K562 (cell line): Measurements from ENCODE around the gene DCAF11. TPM values are rescaled to one million over a fixed set of nuclear protein-coding genes. Genes with fewer than 3 reads are reported as not detected.

Experiments
- BDP1 ChIP-seq: IDR thresholded peaks from 3 replicates; pipeline ENCODE4 v1.6.1; 2011; ENCODE audit not compliant: insufficient read length, insufficient read depth
- POLR2B ChIP-seq: fragments of 450-650 bp; IDR thresholded peaks from 2 replicates; pipeline ENCODE4 v1.6.1; 2018; ENCODE audit warnings: low read depth; ENCODE audit not compliant: partially characterized antibody
- POLR2G ChIP-seq: fragments of 200-400 bp; formaldehyde crosslinking; IDR thresholded peaks from 2 replicates; pipeline ENCODE4 v1.6.1; 2017; ENCODE audit warnings: low read depth, mild to moderate bottlenecking, antibody characterized with exemption, low read length, moderate library complexity
- POLR2H ChIP-seq: IDR thresholded peaks from 2 replicates; pipeline ENCODE4 v1.6.1; 2016; ENCODE audit warnings: missing genetic modification characterization, low read depth, mild to moderate bottlenecking, control low read depth, missing compliant biosample characterization, moderate library complexity
- SUPT5H ChIP-seq: fragments of 450-650 bp; IDR thresholded peaks from 2 replicates; pipeline ENCODE4 v1.6.1; 2016
- YY1 ChIP-seq, 3 experiments: IDR thresholded peaks; 2 replicates each; pipeline ENCODE4 v1.6.1; 2011; ENCODE audit warnings: low read length in 2 of 3, mild to moderate bottlenecking in 2 of 3, moderate library complexity in 2 of 3, borderline replicate concordance in 1 of 3, control low read depth in 1 of 3, low read depth in 1 of 3; ENCODE audit not compliant: insufficient read depth in 3 of 3, insufficient replicate concordance in 2 of 3, control insufficient read depth in 1 of 3, insufficient read length in 1 of 3; ENCODE audit errors: extremely low read depth in 1 of 3
- ZC3H4 ChIP-seq: sonication (generic); formaldehyde crosslinking; IDR thresholded peaks from 2 replicates; pipeline ENCODE4 v1.9.0; 2021; ENCODE audit warnings: missing genetic modification reagents, borderline replicate concordance
- ZFPM2 ChIP-seq: fragments of 250-450 bp; sonication (Bioruptor Pico); IDR thresholded peaks from 2 replicates; pipeline ENCODE4 v1.5.1; 2022; ENCODE audit warnings: mild to moderate bottlenecking
- polyA plus RNA-seq, 8 experiments: library from polyadenylated mRNA; depleted of rRNA in 4 of 8; stranded (reverse) in 5 of 8; unstranded in 3 of 8; fragments of >200 nt; fragmentation: Nextera tagmentation in 2 of 8; fragmentation: Illumina TruSeq in 1 of 8; extraction: Ambion mirVana in 2 of 8; extraction: Trizol in 1 of 8; gene quantifications; 2 replicates each; pipeline versions ENCODE4 v1.2.1 to v1.2.3, GENCODE V29; 2011 to 2014; ENCODE audit warnings: inconsistent platforms in 1 of 8, missing spikeins in 1 of 8
- total RNA-seq, 7 experiments: library from RNA; depleted of rRNA in 6 of 7; stranded (reverse); fragments of >200 nt in 6 of 7; fragmentation: Illumina TruSeq in 2 of 7; extraction: Trizol in 2 of 7; gene quantifications; 2 replicates each; pipeline versions ENCODE4 v1.2.1 to v1.2.3, GENCODE V29; 2011 to 2021; ENCODE audit warnings: low replicate concordance in 1 of 7
- TF ChIP-seq, protein P1 (sequence below), 2 experiments: IDR thresholded peaks; 2 replicates each; pipeline ENCODE4 v1.6.1; 2012; ENCODE audit warnings: improper control_type of control experiment in 2 of 2, low read depth in 2 of 2, low read length in 2 of 2, borderline replicate concordance in 1 of 2
- TF ChIP-seq, protein P2 (sequence below): sonication (generic); formaldehyde crosslinking; IDR thresholded peaks from 2 replicates; pipeline ENCODE4 v1.8.0; 2023; ENCODE audit warnings: mild to moderate bottlenecking, missing genetic modification reagents
- TF ChIP-seq, protein P3 (sequence below): fragments of 450-650 bp; formaldehyde crosslinking; IDR thresholded peaks from 2 replicates; pipeline ENCODE4 v1.4.0; 2020; ENCODE audit warnings: mild to moderate bottlenecking, moderate library complexity
- TF ChIP-seq, protein P4 (sequence below): fragments of 150-350 bp; IDR thresholded peaks from 2 replicates; pipeline ENCODE4 v1.6.1; 2014; ENCODE audit warnings: low read depth, mild to moderate bottlenecking, low read length, borderline replicate concordance

DCAF11 gene
- total and polyA plus RNA-seq, 9 of the 15 experiments (the other 6 are each of a cell fraction or from before 2014, with no cell fraction given): 8.5 to 46.2 (median 36.4) TPM

DNA sequence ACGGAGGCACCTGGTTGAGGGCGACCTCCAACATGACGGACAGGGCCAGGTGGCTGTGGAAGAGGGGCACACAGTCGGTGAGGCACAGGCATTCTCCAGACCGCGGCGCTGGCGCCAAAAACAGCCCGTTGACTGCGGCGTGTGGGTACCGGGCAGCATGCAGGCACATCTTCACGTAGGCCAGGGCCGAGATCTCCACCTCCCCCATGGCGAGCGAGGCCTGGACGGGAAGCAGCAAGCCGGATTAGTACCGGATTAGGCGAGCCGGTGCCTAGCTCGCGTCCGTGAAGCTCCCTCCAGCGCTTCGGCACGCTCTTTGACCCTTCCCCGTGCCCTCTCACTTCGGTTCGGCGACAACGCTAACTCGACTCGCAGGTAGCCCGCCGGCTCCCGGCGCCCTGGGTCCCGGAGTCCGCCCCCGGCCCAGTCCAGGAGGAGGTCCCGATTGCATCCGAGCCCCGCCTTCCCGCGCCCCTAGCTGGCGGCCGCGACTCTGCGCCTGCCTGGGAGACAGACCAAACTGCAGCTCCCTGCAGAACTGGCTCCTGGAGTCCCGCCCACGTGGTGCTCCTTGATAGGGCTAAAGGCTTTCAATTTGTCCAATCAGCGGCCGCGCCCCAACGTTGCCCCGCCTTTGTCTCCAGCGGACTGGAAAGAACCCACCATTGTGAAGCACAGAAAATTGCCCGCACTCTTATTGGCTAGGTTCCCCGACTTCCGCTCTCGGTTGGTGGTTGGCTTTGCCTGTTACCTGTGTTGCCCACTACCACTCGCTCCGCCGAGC is 26.7 kb downstream of the DCAF11 start, which contains the start of gene EMC9 (continued):
- TF ChIP-seq, protein P1, sequence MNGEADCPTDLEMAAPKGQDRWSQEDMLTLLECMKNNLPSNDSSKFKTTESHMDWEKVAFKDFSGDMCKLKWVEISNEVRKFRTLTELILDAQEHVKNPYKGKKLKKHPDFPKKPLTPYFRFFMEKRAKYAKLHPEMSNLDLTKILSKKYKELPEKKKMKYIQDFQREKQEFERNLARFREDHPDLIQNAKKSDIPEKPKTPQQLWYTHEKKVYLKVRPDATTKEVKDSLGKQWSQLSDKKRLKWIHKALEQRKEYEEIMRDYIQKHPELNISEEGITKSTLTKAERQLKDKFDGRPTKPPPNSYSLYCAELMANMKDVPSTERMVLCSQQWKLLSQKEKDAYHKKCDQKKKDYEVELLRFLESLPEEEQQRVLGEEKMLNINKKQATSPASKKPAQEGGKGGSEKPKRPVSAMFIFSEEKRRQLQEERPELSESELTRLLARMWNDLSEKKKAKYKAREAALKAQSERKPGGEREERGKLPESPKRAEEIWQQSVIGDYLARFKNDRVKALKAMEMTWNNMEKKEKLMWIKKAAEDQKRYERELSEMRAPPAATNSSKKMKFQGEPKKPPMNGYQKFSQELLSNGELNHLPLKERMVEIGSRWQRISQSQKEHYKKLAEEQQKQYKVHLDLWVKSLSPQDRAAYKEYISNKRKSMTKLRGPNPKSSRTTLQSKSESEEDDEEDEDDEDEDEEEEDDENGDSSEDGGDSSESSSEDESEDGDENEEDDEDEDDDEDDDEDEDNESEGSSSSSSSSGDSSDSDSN (IDR thresholded peaks at IDR 0.05; ENCODE audit: borderline replicate concordance in 1 of 2, low read depth in 2 of 2, low read length in 2 of 2): no peak
- TF ChIP-seq, protein P2, sequence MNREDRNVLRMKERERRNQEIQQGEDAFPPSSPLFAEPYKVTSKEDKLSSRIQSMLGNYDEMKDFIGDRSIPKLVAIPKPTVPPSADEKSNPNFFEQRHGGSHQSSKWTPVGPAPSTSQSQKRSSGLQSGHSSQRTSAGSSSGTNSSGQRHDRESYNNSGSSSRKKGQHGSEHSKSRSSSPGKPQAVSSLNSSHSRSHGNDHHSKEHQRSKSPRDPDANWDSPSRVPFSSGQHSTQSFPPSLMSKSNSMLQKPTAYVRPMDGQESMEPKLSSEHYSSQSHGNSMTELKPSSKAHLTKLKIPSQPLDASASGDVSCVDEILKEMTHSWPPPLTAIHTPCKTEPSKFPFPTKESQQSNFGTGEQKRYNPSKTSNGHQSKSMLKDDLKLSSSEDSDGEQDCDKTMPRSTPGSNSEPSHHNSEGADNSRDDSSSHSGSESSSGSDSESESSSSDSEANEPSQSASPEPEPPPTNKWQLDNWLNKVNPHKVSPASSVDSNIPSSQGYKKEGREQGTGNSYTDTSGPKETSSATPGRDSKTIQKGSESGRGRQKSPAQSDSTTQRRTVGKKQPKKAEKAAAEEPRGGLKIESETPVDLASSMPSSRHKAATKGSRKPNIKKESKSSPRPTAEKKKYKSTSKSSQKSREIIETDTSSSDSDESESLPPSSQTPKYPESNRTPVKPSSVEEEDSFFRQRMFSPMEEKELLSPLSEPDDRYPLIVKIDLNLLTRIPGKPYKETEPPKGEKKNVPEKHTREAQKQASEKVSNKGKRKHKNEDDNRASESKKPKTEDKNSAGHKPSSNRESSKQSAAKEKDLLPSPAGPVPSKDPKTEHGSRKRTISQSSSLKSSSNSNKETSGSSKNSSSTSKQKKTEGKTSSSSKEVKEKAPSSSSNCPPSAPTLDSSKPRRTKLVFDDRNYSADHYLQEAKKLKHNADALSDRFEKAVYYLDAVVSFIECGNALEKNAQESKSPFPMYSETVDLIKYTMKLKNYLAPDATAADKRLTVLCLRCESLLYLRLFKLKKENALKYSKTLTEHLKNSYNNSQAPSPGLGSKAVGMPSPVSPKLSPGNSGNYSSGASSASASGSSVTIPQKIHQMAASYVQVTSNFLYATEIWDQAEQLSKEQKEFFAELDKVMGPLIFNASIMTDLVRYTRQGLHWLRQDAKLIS (CRISPR knock-in tag): no peak
- TF ChIP-seq, protein P3, sequence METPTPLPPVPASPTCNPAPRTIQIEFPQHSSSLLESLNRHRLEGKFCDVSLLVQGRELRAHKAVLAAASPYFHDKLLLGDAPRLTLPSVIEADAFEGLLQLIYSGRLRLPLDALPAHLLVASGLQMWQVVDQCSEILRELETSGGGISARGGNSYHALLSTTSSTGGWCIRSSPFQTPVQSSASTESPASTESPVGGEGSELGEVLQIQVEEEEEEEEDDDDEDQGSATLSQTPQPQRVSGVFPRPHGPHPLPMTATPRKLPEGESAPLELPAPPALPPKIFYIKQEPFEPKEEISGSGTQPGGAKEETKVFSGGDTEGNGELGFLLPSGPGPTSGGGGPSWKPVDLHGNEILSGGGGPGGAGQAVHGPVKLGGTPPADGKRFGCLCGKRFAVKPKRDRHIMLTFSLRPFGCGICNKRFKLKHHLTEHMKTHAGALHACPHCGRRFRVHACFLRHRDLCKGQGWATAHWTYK (CRISPR knock-in tag): 0 out of 2 replicates have a peak, but pooled peaks have one; percentile 36
- TF ChIP-seq ZFPM2 (CRISPR knock-in tag) (no peak), POLR2B (peak; percentile 19), BDP1 (no peak), SUPT5H (peak; percentile 66), ZC3H4 (CRISPR knock-in tag) (no peak), POLR2G (peak; percentile 93), POLR2H (tag) (peak; percentile 58), YY1 (IDR thresholded peaks at IDR 0.05; ENCODE audit: borderline replicate concordance in 1 of 3, control insufficient read depth in 1 of 3, extremely low read depth in 1 of 3, insufficient read depth in 3 of 3, insufficient read length in 1 of 3, insufficient replicate concordance in 2 of 3, low read depth in 1 of 3, low read length in 2 of 3) (peak in 1 of 3 experiments; percentile 13)
- TF ChIP-seq, protein P4, sequence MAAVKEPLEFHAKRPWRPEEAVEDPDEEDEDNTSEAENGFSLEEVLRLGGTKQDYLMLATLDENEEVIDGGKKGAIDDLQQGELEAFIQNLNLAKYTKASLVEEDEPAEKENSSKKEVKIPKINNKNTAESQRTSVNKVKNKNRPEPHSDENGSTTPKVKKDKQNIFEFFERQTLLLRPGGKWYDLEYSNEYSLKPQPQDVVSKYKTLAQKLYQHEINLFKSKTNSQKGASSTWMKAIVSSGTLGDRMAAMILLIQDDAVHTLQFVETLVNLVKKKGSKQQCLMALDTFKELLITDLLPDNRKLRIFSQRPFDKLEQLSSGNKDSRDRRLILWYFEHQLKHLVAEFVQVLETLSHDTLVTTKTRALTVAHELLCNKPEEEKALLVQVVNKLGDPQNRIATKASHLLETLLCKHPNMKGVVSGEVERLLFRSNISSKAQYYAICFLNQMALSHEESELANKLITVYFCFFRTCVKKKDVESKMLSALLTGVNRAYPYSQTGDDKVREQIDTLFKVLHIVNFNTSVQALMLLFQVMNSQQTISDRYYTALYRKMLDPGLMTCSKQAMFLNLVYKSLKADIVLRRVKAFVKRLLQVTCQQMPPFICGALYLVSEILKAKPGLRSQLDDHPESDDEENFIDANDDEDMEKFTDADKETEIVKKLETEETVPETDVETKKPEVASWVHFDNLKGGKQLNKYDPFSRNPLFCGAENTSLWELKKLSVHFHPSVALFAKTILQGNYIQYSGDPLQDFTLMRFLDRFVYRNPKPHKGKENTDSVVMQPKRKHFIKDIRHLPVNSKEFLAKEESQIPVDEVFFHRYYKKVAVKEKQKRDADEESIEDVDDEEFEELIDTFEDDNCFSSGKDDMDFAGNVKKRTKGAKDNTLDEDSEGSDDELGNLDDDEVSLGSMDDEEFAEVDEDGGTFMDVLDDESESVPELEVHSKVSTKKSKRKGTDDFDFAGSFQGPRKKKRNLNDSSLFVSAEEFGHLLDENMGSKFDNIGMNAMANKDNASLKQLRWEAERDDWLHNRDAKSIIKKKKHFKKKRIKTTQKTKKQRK: peak; percentile 54; the same call in 1 of the 2 replicates
